Stimulated activated naive CD4-positive, alpha-beta T cell (primary cell): ENCODE data around the gene GBP1.

Source experiments
- DNase-seq, 6 experiments: peaks; one replicate each; lab custom pipeline; 2025; lab: John Stamatoyannopoulos, UW

Gene GBP1

GRCh38 chr1:89008511-89008910 is 56.5 kb downstream of the GBP1 start:
- no peak for DNase-seq

- DNase-seq: no peak
Observed at GRCh38 chr1:89005286-89006151, 59.5 kb downstream of the GBP1 start.
